OCI-LY7 (cell line): ENCODE results near the gene NTM. TPM values are rescaled to one million over a fixed set of nuclear protein-coding genes. Genes with fewer than 3 reads are reported as not detected.

Source experiments
- BruUV-seq: library from RNA; stranded (reverse); fragments of 400-500 nt; replicated peaks from 2 replicates; lab custom pipeline; 2021; lab: Mats Ljungman, UMichigan
- CTCF ChIA-PET: fragments of 300-600 bp; sonication (Branson Sonifier 250); formaldehyde crosslinking; loops from one replicate; lab custom pipeline; 2022; ENCODE audit warnings: antibody characterized with exemption; ENCODE audit not compliant: unreplicated experiment; lab: Charles Lee
- POLR2A ChIA-PET: fragments of 300-600 bp; sonication (Branson Sonifier 250); formaldehyde crosslinking; loops from one replicate; lab custom pipeline; 2022; ENCODE audit warnings: antibody characterized with exemption; lab: Charles Lee
- DNase-seq: peaks from one replicate; pipeline ENCODE4 v3.0.0-alpha.2; 2015; ENCODE audit warnings: low spot score
- H2AFZ ChIP-seq: fragments of 200-600 bp; sonication (generic), shearing (Covaris generic); 2 replicates; pipeline ENCODE4 v1.6.1; 2014; ENCODE audit warnings: mild to moderate bottlenecking, antibody characterized with exemption, low read length, moderate library complexity
- H3K27ac ChIP-seq: fragments of 200-600 bp; sonication (generic); 2 replicates; pipeline ENCODE4 v1.5.1; 2014; ENCODE audit warnings: mixed run types, low read depth, mild to moderate bottlenecking, moderate library complexity, low read length, inconsistent platforms; ENCODE audit not compliant: poor library complexity, severe bottlenecking
- H3K36me3 ChIP-seq: fragments of 200-600 bp; sonication (generic); 2 replicates; pipeline ENCODE4 v1.6.1; 2014; ENCODE audit warnings: mild to moderate bottlenecking, antibody characterized with exemption, low read length, moderate library complexity, mixed read lengths; ENCODE audit not compliant: insufficient read depth
- H3K4me1 ChIP-seq: fragments of 200-600 bp; sonication (generic); 2 replicates; pipeline ENCODE4 v1.5.1; 2014; ENCODE audit warnings: mild to moderate bottlenecking, low read length; ENCODE audit not compliant: insufficient read depth, poor library complexity, severe bottlenecking
- H3K4me2 ChIP-seq: fragments of 200-600 bp; sonication (generic); 2 replicates; pipeline ENCODE4 v1.6.1; 2014; ENCODE audit warnings: mild to moderate bottlenecking, low read length
- H3K4me3 ChIP-seq: fragments of 200-600 bp; sonication (generic); 2 replicates; pipeline ENCODE4 v1.5.1; 2014; ENCODE audit warnings: mild to moderate bottlenecking, low read depth, low read length; ENCODE audit not compliant: poor library complexity, severe bottlenecking
- H3K79me2 ChIP-seq: fragments of 200-600 bp; sonication (generic); 2 replicates; pipeline ENCODE4 v1.6.1; 2016; ENCODE audit warnings: low read depth, mild to moderate bottlenecking, low read length, moderate library complexity, mixed read lengths; ENCODE audit not compliant: insufficient read depth
- H3K9me2 ChIP-seq: fragments of 200-600 bp; sonication (generic); 2 replicates; pipeline ENCODE4 v1.6.1; 2016; ENCODE audit warnings: mild to moderate bottlenecking, low read length, mixed read lengths; ENCODE audit not compliant: insufficient read depth
- H3K9me3 ChIP-seq: fragments of 200-600 bp; sonication (generic); 2 replicates; pipeline ENCODE4 v1.6.1; 2014; ENCODE audit warnings: mild to moderate bottlenecking, mixed run types, low read length, mixed read lengths
- H4K20me1 ChIP-seq: fragments of 200-600 bp; sonication (generic); 2 replicates; pipeline ENCODE4 v1.6.1; 2014; ENCODE audit warnings: mild to moderate bottlenecking, antibody characterized with exemption, low read length, moderate library complexity, mixed read lengths; ENCODE audit not compliant: insufficient read depth
- CTCF ChIP-seq: fragments of 200-600 bp; sonication (generic); conservative IDR thresholded peaks from 2 replicates; pipeline ENCODE4 v1.5.1; 2014; ENCODE audit warnings: mild to moderate bottlenecking, antibody characterized with exemption, low read length, moderate library complexity, mixed read lengths
- EZH2phosphoT487 ChIP-seq: fragments of 200-600 bp; sonication (generic); IDR thresholded peaks from 2 replicates; pipeline ENCODE4 v1.6.1; 2018; ENCODE audit warnings: low read depth, borderline replicate concordance, mild to moderate bottlenecking, mixed run types, antibody characterized with exemption, low read length, moderate library complexity, mixed read lengths
- intact Hi-C: fragments of 100-400 bp; cut with micrococcal nuclease; formaldehyde crosslinking; loops from one replicate; pipeline ENCODE4 v1.10.0; 2022; ENCODE audit not compliant: unreplicated experiment
- total RNA-seq, 2 experiments: library from RNA; depleted of rRNA in 1 of 2; stranded (reverse); fragments of >200 nt in 1 of 2; shearing (Covaris generic) in 1 of 2; gene quantifications; 2 replicates each; pipeline ENCODE4 v1.2.3, GENCODE V29; 2014 to 2022

NTM gene
- total RNA-seq, 2 experiments from 2014 or later = not detected

GRCh38 chr11:131947511-131947910 lies 577.1 kb downstream of the NTM start:
- DNase-seq = no peak
- TF ChIP-seq EZH2phosphoT487 = no peak
- Histone ChIP-seq H4K20me1 (no peaks in the 10 kb centered on the region), H3K9me3 (no peaks in the 10 kb centered on the region), H2AFZ (no peak overlapping the region), H3K4me2 (no peak overlapping the region), H3K79me2 (no peaks in the 10 kb centered on the region), H3K4me3 (no peak overlapping the region), H3K27ac (no peak overlapping the region), H3K36me3 (no peaks in the 10 kb centered on the region), H3K4me1 (no peaks in the 10 kb centered on the region), H3K9me2 (no peaks in the 10 kb centered on the region)
- intact Hi-C loops = no loop called here
- CTCF ChIA-PET = no interaction called here
- POLR2A ChIA-PET = no interaction called here
- BruUV-seq = no TSS peak

- Histone ChIP-seq H3K9me3 (no peaks in the 10 kb centered on the region), H2AFZ (no peak overlapping the region), H3K9me2 (no peaks in the 10 kb centered on the region), H3K27ac (no peak overlapping the region), H3K4me2 (no peak overlapping the region), H3K79me2 (no peaks in the 10 kb centered on the region), H4K20me1 (no peaks in the 10 kb centered on the region), H3K4me1 (no peaks in the 10 kb centered on the region), H3K4me3 (no peak overlapping the region), H3K36me3 (no peaks in the 10 kb centered on the region)
- DNase-seq = no peak
- ChIA-PET POLR2A (interaction anchor here (0.7 kb wide), 1 partner anchor 286 kb away, joined by 3 read pairs; no protein-coding TSS in a partner anchor), CTCF (no interaction called here)
- intact Hi-C loops = no loop called here
- BruUV-seq = no TSS peak
- TF ChIP-seq EZH2phosphoT487 (no peak), CTCF (no peak)
Measured at GRCh38 chr11:131951121-131951520, 580.7 kb downstream of the NTM start.

GRCh38 chr11:131954146-131954545 lies 583.7 kb downstream of the NTM start:
- no TSS peak for BruUV-seq
- TF ChIP-seq CTCF = no peak
- TF ChIP-seq EZH2phosphoT487 = no peak
- CTCF ChIA-PET = no interaction called here

More at GRCh38 chr11:131954146-131954545, 583.7 kb downstream of the NTM start:
- no peak overlapping the region for H3K4me2 ChIP-seq
- no peaks in the 10 kb centered on the region for H3K9me3 ChIP-seq
- no peaks in the 10 kb centered on the region for H3K4me1 ChIP-seq
- DNase-seq = no peak
- H2AFZ ChIP-seq = no peak overlapping the region
- H3K79me2 ChIP-seq = no peaks in the 10 kb centered on the region
- H3K4me3 ChIP-seq = no peak overlapping the region
- no peaks in the 10 kb centered on the region for H4K20me1 ChIP-seq
- no peak overlapping the region for H3K27ac ChIP-seq
- intact Hi-C loops = no loop called here
- no peaks in the 10 kb centered on the region for H3K36me3 ChIP-seq
- H3K9me2 ChIP-seq = no peaks in the 10 kb centered on the region
- POLR2A ChIA-PET = no interaction called here
